MCF 10A (cell line): ENCODE data around the gene PDE2A. TPM values are rescaled to one million over a fixed set of nuclear protein-coding genes. Genes with fewer than 3 reads are reported as not detected.
A peak's percentile ranks its signal among the peaks of the same experiment; 100 is the strongest.

Experiments used
- BruUV-seq: library from RNA; stranded (reverse); fragments of 400-500 nt; replicated peaks from 2 replicates; lab custom pipeline; 2021; lab: Mats Ljungman, UMichigan
- CTCF ChIA-PET: fragments of 300-600 bp; sonication (Branson Sonifier 250); formaldehyde crosslinking; extraction: SDS; loops from one replicate; lab custom pipeline; 2021; ENCODE audit warnings: antibody characterized with exemption, inconsistent platforms; lab: Yijun Ruan, JAX
- POLR2A ChIA-PET: fragments of 300-600, 350-650 bp; sonication (Branson Sonifier 250); formaldehyde crosslinking; extraction: SDS; loops from one replicate; lab custom pipeline; 2020; ENCODE audit warnings: antibody characterized with exemption, inconsistent platforms; lab: Yijun Ruan, JAX
- DNase-seq: peaks from one replicate; pipeline ENCODE4 v3.0.0-alpha.2; 2018; ENCODE audit not compliant: unreplicated experiment
- H3K27ac Mint-ChIP-seq: one replicate; pipeline ENCODE4 v1.8.0; 2022; ENCODE audit warnings: mild to moderate bottlenecking, low read depth, mixed read lengths; ENCODE audit not compliant: unreplicated experiment
- H3K27me3 Mint-ChIP-seq: one replicate; pipeline ENCODE4 v1.8.0; 2022; ENCODE audit warnings: mixed read lengths; ENCODE audit not compliant: insufficient read depth, unreplicated experiment
- H3K36me3 Mint-ChIP-seq: one replicate; pipeline ENCODE4 v1.8.0; 2022; ENCODE audit warnings: mild to moderate bottlenecking, moderate library complexity, mixed read lengths; ENCODE audit not compliant: insufficient read depth, unreplicated experiment
- H3K4me1 Mint-ChIP-seq: one replicate; pipeline ENCODE4 v1.8.0; 2022; ENCODE audit warnings: mixed read lengths; ENCODE audit not compliant: insufficient read depth, unreplicated experiment
- H3K4me3 Mint-ChIP-seq: one replicate; pipeline ENCODE4 v1.8.0; 2022; ENCODE audit warnings: mild to moderate bottlenecking, moderate library complexity, mixed read lengths; ENCODE audit not compliant: unreplicated experiment
- H3K9me3 Mint-ChIP-seq: one replicate; pipeline ENCODE4 v1.8.0; 2022; ENCODE audit warnings: mixed read lengths; ENCODE audit not compliant: unreplicated experiment
- intact Hi-C: fragments of 100-400 bp; cut with micrococcal nuclease; formaldehyde crosslinking; loops from 2 replicates; pipeline ENCODE4 v1.14.1; 2022
- total RNA-seq: library from RNA; stranded (reverse); gene quantifications from 2 replicates; pipeline ENCODE4 v1.2.3, GENCODE V29; 2022
- TF ChIP-seq, protein P1 (sequence below): fragments of 200-600 bp; IDR thresholded peaks from one replicate; pipeline ENCODE4 v1.8.0; 2022; ENCODE audit warnings: antibody characterized with exemption, mild to moderate bottlenecking; ENCODE audit not compliant: unreplicated experiment

PDE2A gene
- total RNA-seq, 1 experiment from 2014 or later: 1.9 TPM

- no peak overlapping the region for H3K27ac Mint-ChIP-seq
- H3K36me3 Mint-ChIP-seq: peaks cover 22% of the 10 kb centered on the region
- POLR2A ChIA-PET: interaction anchor here (1.9 kb wide), 1 partner anchor 11 kb away, joined by 4 read pairs; no protein-coding TSS in a partner anchor
- no peaks in the 10 kb centered on the region for H3K9me3 Mint-ChIP-seq
- intact Hi-C loops: no loop called here
- H3K4me1 Mint-ChIP-seq: peaks cover 4% of the 10 kb centered on the region
- H3K27me3 Mint-ChIP-seq: peaks cover 52% of the 10 kb centered on the region
- H3K4me3 Mint-ChIP-seq: no peak overlapping the region
- CTCF ChIA-PET: interaction anchor here (0.6 to 3.5 kb wide), 5 partner anchors 12 to 208 kb away, joined by 3 to 18 read pairs (median 4); no protein-coding TSS in a partner anchor
- DNase-seq: no peak
- TF ChIP-seq, protein P1, sequence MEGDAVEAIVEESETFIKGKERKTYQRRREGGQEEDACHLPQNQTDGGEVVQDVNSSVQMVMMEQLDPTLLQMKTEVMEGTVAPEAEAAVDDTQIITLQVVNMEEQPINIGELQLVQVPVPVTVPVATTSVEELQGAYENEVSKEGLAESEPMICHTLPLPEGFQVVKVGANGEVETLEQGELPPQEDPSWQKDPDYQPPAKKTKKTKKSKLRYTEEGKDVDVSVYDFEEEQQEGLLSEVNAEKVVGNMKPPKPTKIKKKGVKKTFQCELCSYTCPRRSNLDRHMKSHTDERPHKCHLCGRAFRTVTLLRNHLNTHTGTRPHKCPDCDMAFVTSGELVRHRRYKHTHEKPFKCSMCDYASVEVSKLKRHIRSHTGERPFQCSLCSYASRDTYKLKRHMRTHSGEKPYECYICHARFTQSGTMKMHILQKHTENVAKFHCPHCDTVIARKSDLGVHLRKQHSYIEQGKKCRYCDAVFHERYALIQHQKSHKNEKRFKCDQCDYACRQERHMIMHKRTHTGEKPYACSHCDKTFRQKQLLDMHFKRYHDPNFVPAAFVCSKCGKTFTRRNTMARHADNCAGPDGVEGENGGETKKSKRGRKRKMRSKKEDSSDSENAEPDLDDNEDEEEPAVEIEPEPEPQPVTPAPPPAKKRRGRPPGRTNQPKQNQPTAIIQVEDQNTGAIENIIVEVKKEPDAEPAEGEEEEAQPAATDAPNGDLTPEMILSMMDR: no peak
- no TSS peak for BruUV-seq
Measured at GRCh38 chr11:72679869-72680268, 5.6 kb upstream of the PDE2A start.

- POLR2A ChIA-PET: no interaction called here
- DNase-seq: no peak
- TF ChIP-seq, protein P1: no peak
- H3K36me3 Mint-ChIP-seq: peaks cover 22% of the 10 kb centered on the region
- H3K4me1 Mint-ChIP-seq: peaks cover 4% of the 10 kb centered on the region
- intact Hi-C loops: no loop called here
- no peaks in the 10 kb centered on the region for H3K9me3 Mint-ChIP-seq
- no peak overlapping the region for H3K4me3 Mint-ChIP-seq
- no TSS peak for BruUV-seq
- H3K27ac Mint-ChIP-seq: no peak overlapping the region
- peaks cover 66% of the 10 kb centered on the region for H3K27me3 Mint-ChIP-seq
- CTCF ChIA-PET: interaction anchor here (0.6 to 1.3 kb wide), 2 partner anchors 9 to 94 kb away, joined by 3 read pairs; no protein-coding TSS in a partner anchor
Measured at GRCh38 chr11:72678524-72678923, 4.3 kb upstream of the PDE2A start.

DNA sequence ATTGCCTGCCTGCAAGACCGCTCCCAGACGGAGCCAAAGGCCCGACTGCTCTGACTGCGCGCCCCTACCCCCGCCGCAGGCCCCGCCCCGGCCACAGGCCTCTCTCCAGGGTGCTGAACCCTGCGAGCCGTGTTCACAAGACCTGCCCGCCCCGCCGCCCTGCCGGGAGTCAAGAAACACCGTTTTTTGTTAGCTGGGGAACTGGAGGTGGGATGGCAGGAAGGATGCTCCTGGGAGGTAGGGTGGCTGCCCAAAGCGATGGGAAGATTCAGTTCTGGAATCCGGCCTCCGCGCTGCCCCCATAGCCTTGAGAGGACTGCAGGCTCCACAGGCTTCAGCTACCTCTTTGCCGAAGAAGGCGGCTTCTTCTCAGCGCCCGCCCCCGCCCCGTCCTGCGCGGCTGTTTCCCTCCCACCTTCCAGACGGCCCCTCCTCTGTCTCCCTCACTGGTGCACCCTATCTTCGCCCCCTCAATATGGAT is 2.7 kb upstream of the PDE2A start:
- intact Hi-C loops: no loop called here
- Mint-ChIP-seq H3K4me3 (no peak overlapping the region), H3K27me3 (peaks cover 82% of the 10 kb centered on the region), H3K4me1 (peaks cover 4% of the 10 kb centered on the region), H3K36me3 (peaks cover 22% of the 10 kb centered on the region), H3K27ac (no peak overlapping the region), H3K9me3 (no peaks in the 10 kb centered on the region)
- POLR2A ChIA-PET: interaction anchor here (0.7 kb wide), 1 partner anchor 77 kb away, joined by 3 read pairs; no protein-coding TSS in a partner anchor
- peak; percentile 53 for DNase-seq
- CTCF ChIA-PET: interaction anchor here (0.6 to 1.8 kb wide), 4 partner anchors 9 to 206 kb away, joined by 3 to 10 read pairs (median 6); no protein-coding TSS in a partner anchor
- TF ChIP-seq, protein P1: no peak
- BruUV-seq: no TSS peak

DNA sequence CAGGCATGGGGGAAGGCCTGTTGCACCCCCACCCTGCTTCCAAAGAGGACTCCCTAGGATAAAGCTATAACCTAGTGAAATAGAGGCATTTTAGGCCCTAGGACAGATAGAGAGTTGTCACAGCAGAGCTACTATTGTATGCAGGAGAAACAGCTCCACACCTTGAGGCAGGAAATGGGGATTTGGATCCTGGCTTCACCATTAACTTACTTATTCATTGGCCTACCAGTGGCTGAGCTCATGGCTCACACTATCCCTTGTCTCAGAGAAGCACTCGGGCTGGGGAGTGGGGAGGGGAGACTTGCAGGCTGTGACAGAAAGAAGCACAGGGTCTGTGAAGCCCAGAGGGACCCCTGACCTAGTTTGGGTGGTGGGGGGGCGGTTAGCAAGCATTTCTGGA is 999 bp upstream of the PDE2A start:
- ChIA-PET POLR2A (interaction anchor here (1.0 kb wide), 1 partner anchor 13 kb away, joined by 4 read pairs; no protein-coding TSS in a partner anchor), CTCF (interaction anchor here (0.7 to 1.8 kb wide), 6 partner anchors 9 to 491 kb away, joined by 3 to 10 read pairs (median 4); no protein-coding TSS in a partner anchor)
- TF ChIP-seq, protein P1: no peak
- Mint-ChIP-seq H3K4me3 (no peak overlapping the region), H3K4me1 (peaks cover 4% of the 10 kb centered on the region), H3K27ac (no peak overlapping the region), H3K27me3 (peaks cover 99% of the 10 kb centered on the region), H3K9me3 (no peaks in the 10 kb centered on the region), H3K36me3 (peaks cover 14% of the 10 kb centered on the region)
- no peak for DNase-seq
- no TSS peak for BruUV-seq
- intact Hi-C loops: no loop called here
